Measurements from ENCODE around the gene LRRC23.

The LRRC23 gene

GRCh38 chr12:6950401-6950801 lies 45.8 kb downstream of the LRRC23 start:
- Histone ChIP-seq H3K4me3 (ENCODE audit: low read depth, low read length) (no peak overlapping the region), H3K36me3 (replicated peaks) (peaks cover 2% of the 10 kb centered on the region), H3K27ac (no peak overlapping the region), H3K27me3 (replicated peaks) (no peaks in the 10 kb centered on the region)
- no peak for DNase-seq
- in situ Hi-C loops (cut with HindIII; ENCODE audit: low pct_ligation_motif_present, low sequenced_read_pairs) = no loop called here
- TF ChIP-seq CTCF (IDR thresholded peaks at IDR 0.05; ENCODE audit: low read depth, low read length, missing control alignments) = peak; percentile 57

GRCh38 chr12:6950811-6951540 lies 46.4 kb downstream of the LRRC23 start, which contains the start of gene PTPN6:
Gene PTPN6, plus strand, starts transcription at chr12:6951356. Its CDS starts 157 bp downstream, at chr12:6951513.
- no peak within 1 kb of the TSS for H3K27ac ChIP-seq
- in situ Hi-C loops (cut with HindIII; ENCODE audit: low pct_ligation_motif_present, low sequenced_read_pairs) = no loop called here
- no peak for TF ChIP-seq CTCF (IDR thresholded peaks at IDR 0.05; ENCODE audit: low read depth, low read length, missing control alignments)
- no peak within 1 kb of the TSS for H3K4me3 ChIP-seq (ENCODE audit: low read depth, low read length)
- H3K27me3 ChIP-seq (replicated peaks) = no peaks in the 10 kb centered on the region
- DNase-seq = no peak
- H3K36me3 ChIP-seq (replicated peaks) = no peaks in the 10 kb centered on the region

- H3K27ac ChIP-seq = no peak overlapping the region
- in situ Hi-C loops (cut with HindIII; ENCODE audit: low pct_ligation_motif_present, low sequenced_read_pairs) = no loop called here
- H3K4me3 ChIP-seq (ENCODE audit: low read depth, low read length) = no peak overlapping the region
- DNase-seq = no peak
- no peaks in the 10 kb centered on the region for H3K27me3 ChIP-seq (replicated peaks)
- TF ChIP-seq CTCF (IDR thresholded peaks at IDR 0.05; ENCODE audit: low read depth, low read length, missing control alignments) = no peak
- H3K36me3 ChIP-seq (replicated peaks) = no peaks in the 10 kb centered on the region
Observed at GRCh38 chr12:6951551-6952120, 47.0 kb downstream of the LRRC23 start.

- no peak overlapping the region for H3K4me3 ChIP-seq (ENCODE audit: low read depth, low read length)
- TF ChIP-seq CTCF (IDR thresholded peaks at IDR 0.05; ENCODE audit: low read depth, low read length, missing control alignments) = no peak
- in situ Hi-C loops (cut with HindIII; ENCODE audit: low pct_ligation_motif_present, low sequenced_read_pairs) = no loop called here
- DNase-seq = no peak
- H3K27me3 ChIP-seq (replicated peaks) = no peaks in the 10 kb centered on the region
- no peak overlapping the region for H3K27ac ChIP-seq
- no peaks in the 10 kb centered on the region for H3K36me3 ChIP-seq (replicated peaks)
Observed at GRCh38 chr12:6952121-6952862, 47.7 kb downstream of the LRRC23 start.

GRCh38 chr12:6952863-6953441 lies 48.3 kb downstream of the LRRC23 start:
- TF ChIP-seq CTCF (IDR thresholded peaks at IDR 0.05; ENCODE audit: low read depth, low read length, missing control alignments) = no peak
- in situ Hi-C loops (cut with HindIII; ENCODE audit: low pct_ligation_motif_present, low sequenced_read_pairs) = no loop called here
- Histone ChIP-seq H3K36me3 (replicated peaks) (no peaks in the 10 kb centered on the region), H3K27ac (no peak overlapping the region), H3K27me3 (replicated peaks) (no peaks in the 10 kb centered on the region), H3K4me3 (ENCODE audit: low read depth, low read length) (no peak overlapping the region)
- no peak for DNase-seq

Data from brain microvascular endothelial cell (primary cell).